Tongue (tissue), 3 donors: ENCODE data around the gene PLSCR5. TPM values are rescaled to one million over a fixed set of nuclear protein-coding genes. Genes with fewer than 3 reads are reported as not detected.

Experiments
- DNase-seq: peaks from one replicate; pipeline ENCODE4 v3.0.0-alpha.2; 2015
- small RNA-seq: library from RNA; depleted of rRNA; stranded (forward); fragments of <200 nt; gene quantifications from one replicate; pipeline ENCODE3, GENCODE V24; 2014; ENCODE audit warnings: low replicate concordance
- total RNA-seq: library from RNA; depleted of rRNA; stranded (reverse); fragments of >200 nt; gene quantifications from one replicate; pipeline ENCODE4 v1.2.3, GENCODE V29; 2014

PLSCR5 gene
- total RNA-seq, 1 donor from 2014 or later = not detected

GRCh38 chr3:146544002-146544928 is 60.9 kb downstream of the PLSCR5 start, which contains the start of gene PLSCR1:
TSS of gene PLSCR1 (minus strand) at chr3:146544607. CDS start at chr3:146536552, 8,055 bp downstream.
- DNase-seq = peak; percentile 92

DNA sequence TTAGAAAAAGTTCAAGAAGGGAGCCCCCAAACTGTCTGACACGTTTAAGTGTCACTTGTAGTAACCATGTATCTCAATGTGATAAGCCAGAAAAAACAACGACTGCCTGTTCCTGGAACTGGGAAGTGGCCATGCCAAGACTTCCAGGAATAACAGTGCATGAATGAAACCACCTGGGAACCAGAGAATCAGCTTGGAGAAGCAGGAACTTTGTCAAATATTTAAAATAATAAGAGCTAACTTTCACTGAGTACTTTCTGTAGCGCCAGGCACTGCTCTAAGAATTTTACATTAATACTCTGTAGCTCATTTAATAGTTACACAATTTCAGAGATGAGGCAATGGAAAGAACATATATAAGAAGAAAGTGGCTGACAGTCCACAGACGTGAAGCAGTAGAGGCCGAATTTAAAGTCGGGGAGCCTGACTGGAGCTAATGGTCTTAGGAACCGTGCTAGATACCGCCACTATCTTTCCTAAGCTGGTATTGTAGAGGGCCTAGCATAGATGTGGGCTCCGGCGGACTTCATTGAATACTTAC is 61.6 kb downstream of the PLSCR5 start:
- peak; percentile 62 for DNase-seq

DNA sequence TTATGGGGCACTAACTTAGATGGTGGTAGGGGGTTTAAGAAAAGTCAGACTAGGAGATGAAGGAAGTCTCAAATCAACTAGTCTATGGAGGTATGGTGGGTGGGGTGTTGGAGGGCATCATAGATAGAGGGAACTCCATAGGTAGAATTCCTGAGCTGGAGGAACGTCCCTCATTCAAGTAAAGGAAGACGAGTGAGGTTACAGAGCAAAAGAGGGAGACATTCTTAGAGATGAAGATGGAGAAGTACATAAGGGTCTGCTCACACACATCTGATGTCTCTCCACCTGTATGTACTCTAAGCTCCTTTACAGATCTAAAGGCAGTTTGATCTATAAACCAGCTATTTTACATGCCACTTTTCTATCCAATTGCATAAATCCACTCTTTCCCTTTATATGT is 62.2 kb downstream of the PLSCR5 start:
- DNase-seq = no peak

DNA sequence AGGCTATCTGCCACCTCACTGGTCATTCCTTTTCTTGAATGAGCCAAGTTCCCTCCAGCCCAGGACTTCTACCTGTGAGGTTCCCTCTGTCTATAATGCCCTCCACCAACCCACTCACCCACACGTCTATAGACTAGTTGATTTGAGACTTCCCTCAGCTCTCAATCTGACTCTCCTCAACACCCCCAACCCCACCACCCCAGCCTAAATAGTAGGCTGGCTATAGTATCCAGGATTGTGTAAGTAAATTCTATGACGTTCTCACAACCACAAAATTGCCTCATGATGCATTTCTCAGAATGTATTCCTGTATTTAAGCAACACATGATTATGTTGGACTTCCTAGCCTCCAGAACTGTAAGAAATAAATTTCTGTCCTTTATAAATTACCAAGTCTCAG is 63.0 kb downstream of the PLSCR5 start:
- no peak for DNase-seq

GRCh38 chr3:146540978-146541377 is 64.2 kb downstream of the PLSCR5 start:
- no peak for DNase-seq

- DNase-seq = no peak
Observed at GRCh38 chr3:146540236-146540635, 64.9 kb downstream of the PLSCR5 start.

- DNase-seq = no peak
Observed at GRCh38 chr3:146539315-146539714, 65.8 kb downstream of the PLSCR5 start.

DNA sequence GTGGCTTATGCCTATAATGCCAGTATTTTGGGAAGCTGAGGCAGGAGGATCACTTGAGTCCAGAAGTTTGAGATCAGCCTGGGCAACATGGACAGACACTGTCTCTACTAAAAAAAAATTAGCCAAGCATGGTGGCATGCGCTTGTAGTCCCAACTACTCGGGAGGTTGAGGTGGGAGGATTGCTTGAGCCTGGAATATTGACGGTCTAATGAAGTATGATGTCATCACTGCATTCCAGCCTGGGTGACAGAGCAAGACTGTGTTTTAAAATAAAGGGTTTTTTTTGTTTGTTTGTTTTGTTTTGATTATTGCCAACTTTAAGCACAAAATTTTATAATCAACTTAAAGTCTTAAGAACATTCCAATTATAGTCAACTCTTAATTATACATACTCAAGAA is 67.5 kb downstream of the PLSCR5 start:
- DNase-seq = no peak

DNA sequence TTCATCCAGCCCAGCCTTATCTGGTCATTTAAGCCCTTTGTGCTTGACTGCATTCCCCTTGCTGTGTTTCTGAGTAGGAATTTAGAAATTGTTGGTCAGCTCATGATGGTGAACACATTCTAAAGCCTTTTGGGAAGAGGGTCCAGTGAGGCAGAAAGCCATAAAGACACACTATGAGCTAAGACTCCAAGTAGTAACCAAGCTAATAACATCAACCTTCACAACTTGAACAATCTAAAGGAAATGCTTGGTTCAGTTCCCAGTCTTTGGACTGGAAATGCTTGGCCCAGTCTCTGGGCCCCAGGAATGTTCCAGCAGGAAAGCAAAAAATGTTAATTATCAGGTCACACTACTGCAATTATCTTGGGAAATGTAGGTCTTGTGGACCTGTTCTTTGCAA is 68.5 kb downstream of the PLSCR5 start:
- no peak for DNase-seq

Small RNA genes lying within 50 kb of the gene (small RNA-seq; reads per million reads assigned to genes)
- gene RNU6-428P = not detected

Other genes starting within 250 kb of the PLSCR5 start
- not detected for gene PLSCR2, start 135.8 kb downstream of the PLSCR5 start, total RNA-seq
- 37.0 TPM for gene PLSCR1, start 60.7 kb downstream of the PLSCR5 start, total RNA-seq